Measurements from ENCODE around the gene LOXL1.

- peak in 1 of 3 donors; percentile 40 for TF ChIP-seq POLR2AphosphoS5 (IDR thresholded peaks at IDR 0.05)
- TF ChIP-seq, protein P1, sequence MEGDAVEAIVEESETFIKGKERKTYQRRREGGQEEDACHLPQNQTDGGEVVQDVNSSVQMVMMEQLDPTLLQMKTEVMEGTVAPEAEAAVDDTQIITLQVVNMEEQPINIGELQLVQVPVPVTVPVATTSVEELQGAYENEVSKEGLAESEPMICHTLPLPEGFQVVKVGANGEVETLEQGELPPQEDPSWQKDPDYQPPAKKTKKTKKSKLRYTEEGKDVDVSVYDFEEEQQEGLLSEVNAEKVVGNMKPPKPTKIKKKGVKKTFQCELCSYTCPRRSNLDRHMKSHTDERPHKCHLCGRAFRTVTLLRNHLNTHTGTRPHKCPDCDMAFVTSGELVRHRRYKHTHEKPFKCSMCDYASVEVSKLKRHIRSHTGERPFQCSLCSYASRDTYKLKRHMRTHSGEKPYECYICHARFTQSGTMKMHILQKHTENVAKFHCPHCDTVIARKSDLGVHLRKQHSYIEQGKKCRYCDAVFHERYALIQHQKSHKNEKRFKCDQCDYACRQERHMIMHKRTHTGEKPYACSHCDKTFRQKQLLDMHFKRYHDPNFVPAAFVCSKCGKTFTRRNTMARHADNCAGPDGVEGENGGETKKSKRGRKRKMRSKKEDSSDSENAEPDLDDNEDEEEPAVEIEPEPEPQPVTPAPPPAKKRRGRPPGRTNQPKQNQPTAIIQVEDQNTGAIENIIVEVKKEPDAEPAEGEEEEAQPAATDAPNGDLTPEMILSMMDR (IDR thresholded peaks at IDR 0.05) = no peak
- TF ChIP-seq POLR2A (IDR thresholded peaks at IDR 0.05) = no peak
Observed at GRCh38 chr15:73983211-73983727, 57.0 kb downstream of the LOXL1 start.

Measured in breast epithelium (tissue), 3 donors.